IPS-18a (cell line): Measurements from ENCODE around the gene FYB1.

Experiments used
- H3K27ac ChIP-seq: one replicate; pipeline ENCODE4 v1.5.1; 2013; ENCODE audit warnings: low read length
- H3K27me3 ChIP-seq: one replicate; pipeline ENCODE4 v1.6.1; 2013; ENCODE audit warnings: mild to moderate bottlenecking, low read length; ENCODE audit not compliant: control insufficient read depth, insufficient read depth
- H3K36me3 ChIP-seq: one replicate; pipeline ENCODE4 v1.6.1; 2013; ENCODE audit warnings: low read depth, low read length; ENCODE audit not compliant: control insufficient read depth
- H3K4me1 ChIP-seq: one replicate; pipeline ENCODE4 v1.6.1; 2013; ENCODE audit warnings: low read depth, low read length; ENCODE audit not compliant: control insufficient read depth
- H3K4me3 ChIP-seq: one replicate; pipeline ENCODE4 v1.5.1; 2013; ENCODE audit warnings: low read length
- H3K9ac ChIP-seq: one replicate; pipeline ENCODE4 v1.6.1; 2013; ENCODE audit warnings: mild to moderate bottlenecking, low read length, moderate library complexity
- H3K9me3 ChIP-seq: one replicate; pipeline ENCODE4 v1.6.1; 2013; ENCODE audit warnings: low read depth, low read length; ENCODE audit not compliant: control insufficient read depth

The FYB1 gene

DNA sequence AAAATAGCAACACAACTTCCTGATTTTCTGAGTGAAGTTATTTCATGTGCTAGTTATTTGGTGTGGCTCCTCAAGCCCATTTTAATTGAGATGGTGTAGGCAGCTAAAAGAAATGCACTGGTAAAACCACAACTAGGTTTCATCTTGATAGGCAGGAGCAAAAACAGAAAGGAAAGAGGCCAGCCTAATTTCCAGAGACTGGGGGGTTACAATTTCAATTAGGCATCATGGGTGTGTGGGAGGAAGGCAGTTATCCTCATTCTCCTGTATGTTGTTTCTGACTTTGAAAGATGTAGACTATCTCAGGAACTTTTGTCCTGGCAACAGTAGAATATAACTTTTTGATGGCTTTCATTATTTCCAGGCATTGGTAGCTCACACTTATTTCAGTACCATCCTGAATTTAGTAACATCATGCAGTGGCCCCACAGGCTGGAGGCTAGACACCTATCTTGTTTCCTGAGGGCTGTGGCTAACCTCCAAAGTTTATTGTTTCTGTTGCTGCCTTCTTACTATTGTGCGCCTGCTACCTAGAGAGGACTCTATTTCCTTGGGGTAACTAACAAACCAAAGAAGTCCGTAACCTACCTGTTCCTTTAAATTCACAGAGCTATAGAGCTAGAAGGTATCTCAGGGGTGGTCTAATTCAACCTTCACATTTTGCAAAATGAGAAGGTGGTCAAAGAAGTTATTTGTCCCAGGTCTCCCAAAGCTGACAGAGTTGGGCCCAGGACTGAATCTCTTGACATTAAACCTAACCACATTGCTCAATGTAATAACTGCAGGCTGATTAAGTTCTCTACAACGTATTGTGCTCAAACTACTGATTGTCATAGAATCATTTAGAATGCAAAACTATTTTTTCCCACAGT is 42.4 kb downstream of the FYB1 start:
- Histone ChIP-seq H3K9ac (no peak overlapping the region), H3K4me3 (no peak overlapping the region), H3K9me3 (no peaks in the 10 kb centered on the region), H3K27me3 (no peaks in the 10 kb centered on the region), H3K27ac (no peak overlapping the region), H3K4me1 (peaks cover 6% of the 10 kb centered on the region), H3K36me3 (no peaks in the 10 kb centered on the region)

DNA sequence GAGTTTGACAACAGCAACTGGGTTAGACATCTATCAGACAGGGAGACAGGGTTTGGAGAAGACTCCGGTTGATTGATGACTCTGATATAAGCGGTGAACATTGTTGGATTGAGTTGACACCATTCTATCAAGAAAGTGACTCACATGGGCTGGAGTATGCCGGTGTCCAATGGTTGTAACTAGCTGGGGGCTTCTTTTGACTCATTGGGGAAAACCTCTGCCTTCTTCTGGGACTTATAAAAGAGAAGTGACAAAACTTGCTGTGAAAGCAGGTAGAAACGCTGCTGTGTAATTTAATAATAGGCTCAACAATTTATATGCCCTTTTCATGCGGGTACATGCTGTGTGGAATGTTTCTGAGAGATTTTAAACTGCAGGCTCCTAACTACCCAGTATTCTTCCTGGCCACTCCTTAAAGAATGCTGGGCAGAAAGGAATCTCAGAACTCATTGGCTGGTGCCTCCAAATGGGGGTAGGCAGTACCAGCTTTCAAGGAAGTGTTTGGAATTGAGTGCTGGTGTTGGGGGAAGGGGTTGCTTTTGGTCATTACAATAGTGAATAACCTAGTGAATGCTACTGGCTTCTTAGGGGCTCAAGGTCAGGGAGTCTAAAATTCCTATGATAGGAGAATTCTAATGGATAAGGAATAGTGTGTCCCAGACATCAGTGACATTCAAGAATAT is 43.9 kb downstream of the FYB1 start:
- no peak overlapping the region for H3K4me3 ChIP-seq
- no peaks in the 10 kb centered on the region for H3K9me3 ChIP-seq
- no peak overlapping the region for H3K9ac ChIP-seq
- no peak overlapping the region for H3K27ac ChIP-seq
- H3K4me1 ChIP-seq: peaks cover 6% of the 10 kb centered on the region
- no peaks in the 10 kb centered on the region for H3K36me3 ChIP-seq
- H3K27me3 ChIP-seq: no peaks in the 10 kb centered on the region

DNA sequence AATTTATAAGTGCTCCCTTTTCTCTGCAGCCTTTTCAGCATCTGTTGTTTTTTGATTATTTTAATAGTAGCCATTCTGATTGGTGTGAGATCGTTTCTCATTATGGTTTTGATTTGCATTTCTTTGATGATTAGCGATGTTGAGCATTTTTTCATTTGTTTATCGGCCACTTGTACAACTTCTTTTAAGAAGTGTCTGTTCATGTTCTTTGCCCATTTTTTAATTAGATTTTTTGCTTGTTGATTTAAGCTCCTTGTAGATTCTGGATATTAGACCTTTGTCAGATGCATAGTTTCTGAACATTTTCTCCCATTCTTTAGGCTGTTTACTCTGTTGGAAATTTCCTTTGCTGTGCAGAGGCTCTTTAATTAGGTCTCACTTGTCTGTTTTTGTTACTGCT is 46.3 kb downstream of the FYB1 start:
- Histone ChIP-seq H3K4me1 (peaks cover 6% of the 10 kb centered on the region), H3K4me3 (no peak overlapping the region)

DNA sequence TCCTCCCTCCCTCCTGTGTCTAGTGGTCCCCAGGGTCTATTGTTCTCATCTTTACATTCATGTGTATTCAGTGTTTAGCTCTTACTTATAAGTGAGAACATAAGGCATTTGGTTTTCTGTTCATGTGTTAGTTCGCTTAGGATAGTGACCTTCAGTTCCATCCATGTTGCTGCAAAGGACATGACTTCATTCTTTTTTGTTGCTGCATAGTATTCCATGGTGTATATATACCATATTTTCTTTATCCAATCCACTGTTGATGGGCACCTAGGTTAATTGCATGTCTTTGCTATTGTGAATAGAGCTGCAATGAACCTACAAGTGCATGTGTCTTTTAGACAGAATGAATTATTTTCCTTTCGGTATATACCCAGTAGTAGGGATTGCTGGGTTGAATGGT is 46.8 kb downstream of the FYB1 start:
- H3K9ac ChIP-seq: no peak overlapping the region
- no peaks in the 10 kb centered on the region for H3K27me3 ChIP-seq
- no peaks in the 10 kb centered on the region for H3K9me3 ChIP-seq
- no peak overlapping the region for H3K4me3 ChIP-seq
- no peak overlapping the region for H3K27ac ChIP-seq
- H3K4me1 ChIP-seq: peaks cover 6% of the 10 kb centered on the region
- H3K36me3 ChIP-seq: no peaks in the 10 kb centered on the region

More for the DNA sequence above, 46.3 kb downstream of the FYB1 start:
- no peak overlapping the region for H3K27ac ChIP-seq
- no peaks in the 10 kb centered on the region for H3K27me3 ChIP-seq
- H3K9ac ChIP-seq: no peak overlapping the region
- H3K9me3 ChIP-seq: no peaks in the 10 kb centered on the region
- H3K36me3 ChIP-seq: no peaks in the 10 kb centered on the region

DNA sequence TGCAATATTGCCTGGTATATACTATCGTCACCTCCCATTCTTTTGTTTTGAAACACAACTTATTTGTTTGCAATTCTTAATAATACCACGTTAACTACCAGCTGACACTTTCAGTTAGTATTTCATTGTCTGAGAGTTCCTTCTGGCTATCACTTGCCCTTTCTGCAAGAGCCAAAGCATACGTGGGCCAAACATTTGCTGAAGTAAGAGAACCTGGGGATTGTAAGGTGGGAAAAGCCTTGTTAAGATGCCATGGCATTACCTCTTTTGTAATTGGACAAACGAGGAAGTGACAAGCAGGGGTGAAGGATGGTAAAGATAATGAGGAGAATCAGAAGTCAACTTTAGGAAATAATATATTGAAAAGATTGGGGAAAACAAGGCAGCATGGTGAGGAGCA is 47.7 kb downstream of the FYB1 start:
- H3K4me3 ChIP-seq: no peak overlapping the region
- no peak overlapping the region for H3K27ac ChIP-seq
- peaks cover 6% of the 10 kb centered on the region for H3K4me1 ChIP-seq
- no peaks in the 10 kb centered on the region for H3K27me3 ChIP-seq
- no peak overlapping the region for H3K9ac ChIP-seq
- no peaks in the 10 kb centered on the region for H3K36me3 ChIP-seq
- H3K9me3 ChIP-seq: no peaks in the 10 kb centered on the region

DNA sequence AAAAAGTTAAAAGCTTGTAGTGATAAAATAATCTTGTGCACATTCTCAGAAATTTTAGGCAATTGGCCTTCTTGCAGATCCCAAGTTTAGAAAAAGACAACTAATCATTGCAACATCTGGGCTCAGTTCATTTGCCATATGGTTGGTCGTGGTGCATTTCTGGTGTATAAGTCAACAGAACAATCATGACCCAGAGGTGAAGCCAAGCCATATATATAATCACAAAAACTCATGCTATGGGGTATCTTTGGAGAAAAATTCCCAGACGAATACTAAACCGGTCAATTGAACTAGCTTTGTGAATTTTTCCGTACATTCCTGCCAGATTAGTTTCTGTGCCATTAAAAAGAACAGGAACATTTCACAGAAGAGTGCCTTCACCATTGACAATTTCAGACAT is 50.3 kb downstream of the FYB1 start:
- Histone ChIP-seq H3K27ac (no peak overlapping the region), H3K4me3 (no peak overlapping the region), H3K36me3 (no peaks in the 10 kb centered on the region), H3K4me1 (no peaks in the 10 kb centered on the region), H3K9me3 (no peaks in the 10 kb centered on the region), H3K27me3 (no peaks in the 10 kb centered on the region), H3K9ac (no peak overlapping the region)

DNA sequence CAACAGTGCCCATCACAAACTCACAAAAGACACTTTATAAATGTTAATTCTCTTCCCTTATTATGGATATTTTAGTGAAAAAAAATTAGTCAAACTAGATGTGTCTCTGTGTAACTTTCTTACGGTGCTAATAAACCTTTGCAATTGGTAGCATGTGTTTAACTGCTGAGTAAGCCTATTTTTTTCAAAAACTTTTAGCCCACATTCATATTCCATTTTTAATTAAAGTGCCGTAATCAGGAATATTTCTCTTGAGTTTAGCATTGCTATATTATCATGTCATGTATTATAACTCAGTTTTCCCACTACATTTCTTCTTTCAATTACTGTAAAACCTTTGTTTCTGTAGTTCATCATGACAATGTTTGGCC is 51.4 kb downstream of the FYB1 start:
- no peak overlapping the region for H3K9ac ChIP-seq
- H3K4me3 ChIP-seq: no peak overlapping the region
- no peaks in the 10 kb centered on the region for H3K36me3 ChIP-seq
- H3K9me3 ChIP-seq: no peaks in the 10 kb centered on the region
- no peak overlapping the region for H3K27ac ChIP-seq
- no peaks in the 10 kb centered on the region for H3K4me1 ChIP-seq
- H3K27me3 ChIP-seq: no peaks in the 10 kb centered on the region

DNA sequence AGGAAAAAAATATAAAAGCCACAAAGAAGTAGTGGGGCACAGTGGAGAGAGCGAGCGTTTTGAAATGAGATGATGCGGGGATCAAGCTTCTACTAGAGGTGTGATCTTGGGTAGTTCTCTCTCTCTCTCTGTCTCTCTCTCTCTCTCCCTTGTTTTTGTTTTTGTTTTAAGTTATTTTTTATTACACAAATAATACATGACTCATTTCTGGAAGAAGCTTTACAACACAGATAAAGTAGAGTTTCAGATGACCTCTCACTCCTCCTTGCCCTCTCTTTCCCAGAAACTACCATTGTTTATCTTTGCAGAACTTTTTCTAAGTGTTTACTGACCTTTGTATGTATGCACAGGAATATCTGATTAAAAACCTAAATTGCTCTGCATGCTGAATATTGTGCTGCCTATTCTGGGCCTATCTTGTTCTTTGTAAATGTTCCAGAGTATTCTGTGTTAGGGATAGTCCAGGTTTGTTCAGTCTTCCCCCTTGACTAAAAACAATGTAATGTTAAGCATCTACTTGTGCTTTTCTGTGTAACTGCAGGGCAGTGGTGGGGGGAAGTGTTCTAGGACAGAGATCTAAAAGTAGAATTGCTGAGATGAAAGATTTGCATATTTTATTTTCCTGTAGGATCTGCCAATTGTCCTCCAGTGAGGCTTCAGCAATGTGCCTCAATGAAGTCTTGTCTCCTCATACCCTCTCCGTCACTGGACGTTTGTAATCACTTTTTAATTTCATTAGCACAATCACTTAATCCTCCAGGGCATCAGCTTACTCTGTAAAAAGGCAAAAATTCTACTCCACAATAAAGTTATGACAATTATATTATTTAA is 52.0 kb downstream of the FYB1 start:
- H3K9me3 ChIP-seq: no peaks in the 10 kb centered on the region
- no peak overlapping the region for H3K27ac ChIP-seq
- H3K4me1 ChIP-seq: no peaks in the 10 kb centered on the region
- H3K27me3 ChIP-seq: no peaks in the 10 kb centered on the region
- H3K9ac ChIP-seq: no peak overlapping the region
- no peaks in the 10 kb centered on the region for H3K36me3 ChIP-seq
- H3K4me3 ChIP-seq: no peak overlapping the region

DNA sequence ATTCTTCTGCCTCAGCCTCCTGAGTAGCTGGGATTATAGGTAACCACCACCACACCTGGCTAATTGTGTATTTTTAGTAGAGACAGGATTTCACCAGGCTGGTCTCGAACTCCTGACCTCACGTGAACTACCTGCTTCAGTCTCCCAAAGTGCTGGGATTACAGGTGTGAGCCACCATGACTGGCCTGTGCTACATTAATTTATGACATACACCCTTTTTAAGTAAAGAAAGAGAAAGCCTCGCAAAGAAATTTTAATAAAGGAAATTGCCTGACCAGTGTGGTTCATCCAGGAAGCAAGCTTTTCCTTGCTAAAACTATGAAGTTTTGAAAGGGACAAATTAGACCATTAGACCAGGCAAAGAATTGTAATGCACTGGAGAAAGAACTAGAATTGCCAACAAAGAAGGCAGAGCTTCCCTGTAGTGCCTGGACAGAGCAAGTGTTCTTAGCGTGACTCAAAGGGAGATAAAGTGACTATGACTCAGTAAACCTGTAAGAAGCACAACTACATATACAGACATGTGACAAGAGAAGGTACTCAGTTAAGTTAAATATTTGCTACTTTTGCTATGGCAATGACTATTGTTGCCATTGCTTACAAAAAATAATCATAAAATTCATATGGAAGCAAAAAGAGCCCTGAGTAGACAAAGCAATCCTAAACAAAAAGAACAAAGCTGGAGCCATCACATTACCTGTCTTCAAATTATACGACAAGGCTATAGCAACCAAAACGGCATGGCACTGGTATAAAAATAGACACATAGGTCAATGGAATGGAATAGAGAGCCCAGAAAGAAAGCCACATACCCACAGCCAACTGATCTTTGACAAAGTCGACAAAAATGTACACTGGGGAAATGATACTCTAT is 54.6 kb downstream of the FYB1 start:
- Histone ChIP-seq H3K27me3 (no peaks in the 10 kb centered on the region), H3K4me1 (no peaks in the 10 kb centered on the region), H3K36me3 (no peaks in the 10 kb centered on the region), H3K9me3 (no peaks in the 10 kb centered on the region), H3K9ac (no peak overlapping the region), H3K27ac (no peak overlapping the region), H3K4me3 (no peak overlapping the region)

DNA sequence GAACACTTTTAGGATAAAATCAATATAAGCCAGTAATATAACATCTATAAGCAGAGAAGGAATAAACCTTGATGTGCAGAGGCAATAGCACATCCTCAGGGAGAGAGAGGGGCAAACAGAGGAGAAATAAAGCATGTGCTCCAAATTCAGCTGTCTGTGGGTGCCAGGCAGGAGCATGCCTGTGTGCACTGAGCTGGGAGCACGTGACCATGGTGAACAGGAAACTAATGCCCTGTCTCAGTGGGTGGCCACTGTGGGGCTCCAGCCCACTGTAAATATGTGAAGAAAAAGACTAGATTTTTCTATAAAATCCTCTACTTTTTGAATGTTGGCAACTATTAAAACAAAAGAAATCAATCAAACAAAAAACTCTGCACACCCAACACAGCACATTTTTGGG is 55.3 kb downstream of the FYB1 start:
- no peak overlapping the region for H3K27ac ChIP-seq
- H3K36me3 ChIP-seq: no peaks in the 10 kb centered on the region
- H3K4me1 ChIP-seq: no peaks in the 10 kb centered on the region
- H3K9me3 ChIP-seq: no peaks in the 10 kb centered on the region
- H3K9ac ChIP-seq: no peak overlapping the region
- H3K27me3 ChIP-seq: no peaks in the 10 kb centered on the region
- H3K4me3 ChIP-seq: no peak overlapping the region

DNA sequence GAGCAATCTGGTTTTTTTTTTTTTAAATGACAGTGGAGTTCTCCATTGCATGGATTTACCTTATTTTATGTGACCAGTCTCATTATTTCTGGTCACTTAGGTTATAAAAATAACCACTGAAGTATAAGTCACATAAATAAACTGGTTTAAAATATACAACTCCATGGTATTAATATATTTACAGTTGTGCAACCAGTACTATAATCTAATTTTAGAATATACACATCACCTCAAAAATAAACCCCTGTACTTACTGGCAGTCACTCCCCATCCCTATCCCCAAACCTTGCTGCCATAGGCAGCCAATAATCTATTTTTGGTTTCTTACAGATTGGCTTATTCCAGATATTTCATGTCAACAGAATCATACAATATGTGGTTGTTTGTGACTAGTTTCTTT is 57.8 kb downstream of the FYB1 start:
- Histone ChIP-seq H3K4me3 (no peak overlapping the region), H3K27me3 (no peaks in the 10 kb centered on the region), H3K9ac (no peak overlapping the region), H3K4me1 (no peaks in the 10 kb centered on the region), H3K27ac (no peak overlapping the region), H3K36me3 (no peaks in the 10 kb centered on the region), H3K9me3 (no peaks in the 10 kb centered on the region)
